HEK293 (cell line): Measurements from ENCODE around the gene ZNF587B.

ENCODE experiments used
- OVOL3 ChIP-seq: fragments of 450-650 bp; formaldehyde crosslinking; IDR thresholded peaks from 2 replicates; pipeline ENCODE4 v1.5.1; 2016; ENCODE audit warnings: missing biosample characterization, missing genetic modification characterization
- SP2 ChIP-seq: fragments of 450-650 bp; formaldehyde crosslinking; IDR thresholded peaks from 2 replicates; pipeline ENCODE4 v1.5.1; 2016; ENCODE audit warnings: missing biosample characterization, missing genetic modification characterization
- YY2 ChIP-seq: fragments of 450-650 bp; formaldehyde crosslinking; IDR thresholded peaks from 2 replicates; pipeline ENCODE4 v1.5.1; 2016; ENCODE audit warnings: missing biosample characterization, missing genetic modification characterization
- ZBTB21 ChIP-seq: fragments of 450-650 bp; formaldehyde crosslinking; IDR thresholded peaks from 2 replicates; pipeline ENCODE4 v1.5.1; 2017; ENCODE audit warnings: missing biosample characterization, missing genetic modification characterization
- ZBTB7A ChIP-seq: fragments of 450-650 bp; formaldehyde crosslinking; IDR thresholded peaks from 2 replicates; pipeline ENCODE4 v1.5.1; 2016; ENCODE audit warnings: low read depth, missing biosample characterization, missing genetic modification characterization
- ZNF19 ChIP-seq: fragments of 450-650 bp; formaldehyde crosslinking; IDR thresholded peaks from 2 replicates; pipeline ENCODE4; 2016; ENCODE audit warnings: missing biosample characterization, missing genetic modification characterization, low read depth
- ZNF48 ChIP-seq: fragments of 450-650 bp; formaldehyde crosslinking; IDR thresholded peaks from 2 replicates; pipeline ENCODE4 v1.5.1; 2016; ENCODE audit warnings: missing biosample characterization, missing genetic modification characterization
- ZNF549 ChIP-seq: fragments of 450-650 bp; IDR thresholded peaks from 2 replicates; pipeline ENCODE4 v1.5.1; 2018; ENCODE audit warnings: missing biosample characterization, missing genetic modification characterization, mild to moderate bottlenecking, inconsistent platforms, moderate library complexity
- ZNF692 ChIP-seq: fragments of 450-650 bp; formaldehyde crosslinking; IDR thresholded peaks from 2 replicates; pipeline ENCODE4 v1.5.1; 2016; ENCODE audit warnings: missing biosample characterization, missing genetic modification characterization
- ZSCAN18 ChIP-seq: fragments of 450-650 bp; formaldehyde crosslinking; IDR thresholded peaks from 2 replicates; pipeline ENCODE4 v1.5.1; 2016; ENCODE audit warnings: missing biosample characterization, missing genetic modification characterization
- TF ChIP-seq, protein P1 (sequence below): fragments of 450-650 bp; formaldehyde crosslinking; IDR thresholded peaks from 2 replicates; pipeline ENCODE4 v1.5.1; 2016; ENCODE audit warnings: missing biosample characterization, missing genetic modification characterization
- TF ChIP-seq, protein P2 (sequence below): fragments of 450-650 bp; formaldehyde crosslinking; optimal IDR thresholded peaks from 2 replicates; pipeline ENCODE3; 2016; ENCODE audit warnings: missing biosample characterization, mild to moderate bottlenecking, missing genetic modification characterization

- no peak for TF ChIP-seq OVOL3 (tag by site-specific recombination)
- TF ChIP-seq, protein P1, sequence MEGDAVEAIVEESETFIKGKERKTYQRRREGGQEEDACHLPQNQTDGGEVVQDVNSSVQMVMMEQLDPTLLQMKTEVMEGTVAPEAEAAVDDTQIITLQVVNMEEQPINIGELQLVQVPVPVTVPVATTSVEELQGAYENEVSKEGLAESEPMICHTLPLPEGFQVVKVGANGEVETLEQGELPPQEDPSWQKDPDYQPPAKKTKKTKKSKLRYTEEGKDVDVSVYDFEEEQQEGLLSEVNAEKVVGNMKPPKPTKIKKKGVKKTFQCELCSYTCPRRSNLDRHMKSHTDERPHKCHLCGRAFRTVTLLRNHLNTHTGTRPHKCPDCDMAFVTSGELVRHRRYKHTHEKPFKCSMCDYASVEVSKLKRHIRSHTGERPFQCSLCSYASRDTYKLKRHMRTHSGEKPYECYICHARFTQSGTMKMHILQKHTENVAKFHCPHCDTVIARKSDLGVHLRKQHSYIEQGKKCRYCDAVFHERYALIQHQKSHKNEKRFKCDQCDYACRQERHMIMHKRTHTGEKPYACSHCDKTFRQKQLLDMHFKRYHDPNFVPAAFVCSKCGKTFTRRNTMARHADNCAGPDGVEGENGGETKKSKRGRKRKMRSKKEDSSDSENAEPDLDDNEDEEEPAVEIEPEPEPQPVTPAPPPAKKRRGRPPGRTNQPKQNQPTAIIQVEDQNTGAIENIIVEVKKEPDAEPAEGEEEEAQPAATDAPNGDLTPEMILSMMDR (tag by site-specific recombination): no peak
- TF ChIP-seq ZBTB7A: no peak
- TF ChIP-seq YY2: no peak
- TF ChIP-seq ZNF48 (tag by site-specific recombination): no peak
- TF ChIP-seq ZNF692 (tag by site-specific recombination): no peak
- TF ChIP-seq, protein P2, sequence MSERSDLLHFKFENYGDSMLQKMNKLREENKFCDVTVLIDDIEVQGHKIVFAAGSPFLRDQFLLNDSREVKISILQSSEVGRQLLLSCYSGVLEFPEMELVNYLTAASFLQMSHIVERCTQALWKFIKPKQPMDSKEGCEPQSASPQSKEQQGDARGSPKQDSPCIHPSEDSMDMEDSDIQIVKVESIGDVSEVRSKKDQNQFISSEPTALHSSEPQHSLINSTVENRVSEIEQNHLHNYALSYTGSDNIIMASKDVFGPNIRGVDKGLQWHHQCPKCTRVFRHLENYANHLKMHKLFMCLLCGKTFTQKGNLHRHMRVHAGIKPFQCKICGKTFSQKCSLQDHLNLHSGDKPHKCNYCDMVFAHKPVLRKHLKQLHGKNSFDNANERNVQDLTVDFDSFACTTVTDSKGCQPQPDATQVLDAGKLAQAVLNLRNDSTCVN: no peak
- no peak for TF ChIP-seq ZBTB21 (tag by site-specific recombination)
- no peak for TF ChIP-seq ZNF549 (tag by site-specific recombination)
- no peak for TF ChIP-seq ZSCAN18 (tag by site-specific recombination)
- no peak for TF ChIP-seq SP2 (tag by site-specific recombination)
- TF ChIP-seq ZNF19 (tag by site-specific recombination): no peak
Measured at GRCh38 chr19:57888560-57889231, 58.6 kb downstream of the ZNF587B start, which contains the start of gene ZNF814.
